ENCODE data around the gene HASPIN. TPM values are rescaled to one million over a fixed set of nuclear protein-coding genes. Genes with fewer than 3 reads are reported as not detected.
"Not testable (repeated sequence)": the region's sequence is repeated elsewhere in the genome, so short reads cannot be mapped to it uniquely, and the experiment has no call there.

Gene HASPIN
- polyA plus RNA-seq, 2 donors, result 0.41 to 1.3 TPM

GRCh38 chr17:3695129-3695722 lies 28.5 kb upstream of the HASPIN start:
- H3K27me3 ChIP-seq (ENCODE audit: control insufficient read depth in 1 of 2, insufficient read depth in 2 of 2, low read length in 2 of 2), result peaks cover 0 to 6% of the 10 kb centered on the region in 2 donors
- no peak overlapping the region for H3K27ac ChIP-seq (ENCODE audit: low read depth in 2 of 2, low read length in 1 of 2)
- 8 to 13% methylated on average over 16 to 17 of the region's 17 CpGs for WGBS, 2 donors
- no peaks in the 10 kb centered on the region for H3K36me3 ChIP-seq (ENCODE audit: control insufficient read depth in 2 of 2, insufficient read depth in 2 of 2, low read length in 1 of 2)
- peaks cover 13% of the 10 kb centered on the region in 2 donors for H3K4me1 ChIP-seq (ENCODE audit: control insufficient read depth in 2 of 2, insufficient read depth in 2 of 2, low read length in 1 of 2)
- peaks cover 0 to 8% of the 10 kb centered on the region in 2 donors for H3K9me3 ChIP-seq (ENCODE audit: control insufficient read depth in 2 of 2, insufficient read depth in 1 of 2, low read depth in 1 of 2, low read length in 1 of 2)
- peak overlapping the region; percentile 36 to 55 for H3K4me3 ChIP-seq (ENCODE audit: low read depth in 1 of 2, low read length in 2 of 2)

GRCh38 chr17:3695723-3696411 lies 27.8 kb upstream of the HASPIN start, which contains the start of gene P2RX5:
TSS of gene P2RX5 (minus strand) at chr17:3696155. CDS start at chr17:3696005, 150 bp downstream.
- Histone ChIP-seq H3K4me3 (ENCODE audit: low read depth in 1 of 2, low read length in 2 of 2) (peak within 1 kb of the TSS; percentile 36 to 55), H3K9me3 (ENCODE audit: control insufficient read depth in 2 of 2, insufficient read depth in 1 of 2, low read depth in 1 of 2, low read length in 1 of 2) (peaks cover 0 to 8% of the 10 kb centered on the region in 2 donors), H3K27me3 (ENCODE audit: control insufficient read depth in 1 of 2, insufficient read depth in 2 of 2, low read length in 2 of 2) (peaks cover 0 to 6% of the 10 kb centered on the region in 2 donors), H3K36me3 (ENCODE audit: control insufficient read depth in 2 of 2, insufficient read depth in 2 of 2, low read length in 1 of 2) (no peaks in the 10 kb centered on the region), H3K27ac (ENCODE audit: low read depth in 2 of 2, low read length in 1 of 2) (no peak within 1 kb of the TSS), H3K4me1 (ENCODE audit: control insufficient read depth in 2 of 2, insufficient read depth in 2 of 2, low read length in 1 of 2) (peaks cover 13 to 14% of the 10 kb centered on the region in 2 donors)
- 1% methylated on average over 48 to 65 of the region's 65 CpGs for WGBS, 2 donors

- 52 to 54% methylated on average over 12 of the region's 12 CpGs for WGBS, 2 donors
- H3K27me3 ChIP-seq (ENCODE audit: control insufficient read depth in 1 of 2, insufficient read depth in 2 of 2, low read length in 2 of 2), result peaks cover 0 to 6% of the 10 kb centered on the region in 2 donors
Observed at GRCh38 chr17:3697103-3697476, 26.6 kb upstream of the HASPIN start.

GRCh38 chr17:3698139-3698538 lies 25.6 kb upstream of the HASPIN start:
- H3K4me1 ChIP-seq (ENCODE audit: control insufficient read depth in 2 of 2, insufficient read depth in 2 of 2, low read length in 1 of 2), result peaks cover 13 to 14% of the 10 kb centered on the region in 2 donors
- H3K9me3 ChIP-seq (ENCODE audit: control insufficient read depth in 2 of 2, insufficient read depth in 1 of 2, low read depth in 1 of 2, low read length in 1 of 2), result peaks cover 0 to 8% of the 10 kb centered on the region in 2 donors
- WGBS, 2 donors, result 83 to 84% methylated on average over 4 of the region's 4 CpGs
- no peak overlapping the region for H3K4me3 ChIP-seq (ENCODE audit: low read depth in 1 of 2, low read length in 2 of 2)
- H3K27ac ChIP-seq (ENCODE audit: low read depth in 2 of 2, low read length in 1 of 2), result no peak overlapping the region
- no peaks in the 10 kb centered on the region for H3K36me3 ChIP-seq (ENCODE audit: control insufficient read depth in 2 of 2, insufficient read depth in 2 of 2, low read length in 1 of 2)
- peaks cover 0 to 6% of the 10 kb centered on the region in 2 donors for H3K27me3 ChIP-seq (ENCODE audit: control insufficient read depth in 1 of 2, insufficient read depth in 2 of 2, low read length in 2 of 2)

More at GRCh38 chr17:3697103-3697476, 26.6 kb upstream of the HASPIN start:
- no peak overlapping the region for H3K27ac ChIP-seq (ENCODE audit: low read depth in 2 of 2, low read length in 1 of 2)
- no peaks in the 10 kb centered on the region for H3K36me3 ChIP-seq (ENCODE audit: control insufficient read depth in 2 of 2, insufficient read depth in 2 of 2, low read length in 1 of 2)
- no peak overlapping the region for H3K4me3 ChIP-seq (ENCODE audit: low read depth in 1 of 2, low read length in 2 of 2)
- peaks cover 13 to 14% of the 10 kb centered on the region in 2 donors for H3K4me1 ChIP-seq (ENCODE audit: control insufficient read depth in 2 of 2, insufficient read depth in 2 of 2, low read length in 1 of 2)
- H3K9me3 ChIP-seq (ENCODE audit: control insufficient read depth in 2 of 2, insufficient read depth in 1 of 2, low read depth in 1 of 2, low read length in 1 of 2), result peaks cover 0 to 8% of the 10 kb centered on the region in 2 donors

- Histone ChIP-seq H3K27me3 (ENCODE audit: control insufficient read depth in 1 of 2, insufficient read depth in 2 of 2, low read length in 2 of 2) (peaks cover 0 to 3% of the 10 kb centered on the region in 2 donors), H3K36me3 (ENCODE audit: control insufficient read depth in 2 of 2, insufficient read depth in 2 of 2, low read length in 1 of 2) (no peaks in the 10 kb centered on the region)
- WGBS, 2 donors, result 79 to 92% methylated on average over 4 of the region's 4 CpGs
Observed at GRCh38 chr17:3699951-3700350, 23.8 kb upstream of the HASPIN start.

GRCh38 chr17:3702041-3702539 lies 21.6 kb upstream of the HASPIN start:
- 86 to 90% methylated on average over 7 of the region's 7 CpGs for WGBS, 2 donors
- not testable (repeated sequence) for H3K9me3 ChIP-seq (ENCODE audit: control insufficient read depth in 2 of 2, insufficient read depth in 1 of 2, low read depth in 1 of 2, low read length in 1 of 2); H3K4me1 ChIP-seq (ENCODE audit: control insufficient read depth in 2 of 2, insufficient read depth in 2 of 2, low read length in 1 of 2); H3K36me3 ChIP-seq (ENCODE audit: control insufficient read depth in 2 of 2, insufficient read depth in 2 of 2, low read length in 1 of 2); H3K27me3 ChIP-seq (ENCODE audit: control insufficient read depth in 1 of 2, insufficient read depth in 2 of 2, low read length in 2 of 2); H3K27ac ChIP-seq (ENCODE audit: low read depth in 2 of 2, low read length in 1 of 2); H3K4me3 ChIP-seq (ENCODE audit: low read depth in 1 of 2, low read length in 2 of 2)

More at GRCh38 chr17:3699951-3700350, 23.8 kb upstream of the HASPIN start:
- Histone ChIP-seq H3K4me3 (ENCODE audit: low read depth in 1 of 2, low read length in 2 of 2) (no peak overlapping the region), H3K27ac (ENCODE audit: low read depth in 2 of 2, low read length in 1 of 2) (no peak overlapping the region), H3K9me3 (ENCODE audit: control insufficient read depth in 2 of 2, insufficient read depth in 1 of 2, low read depth in 1 of 2, low read length in 1 of 2) (peaks cover 0 to 8% of the 10 kb centered on the region in 2 donors), H3K4me1 (ENCODE audit: control insufficient read depth in 2 of 2, insufficient read depth in 2 of 2, low read length in 1 of 2) (peaks cover 12 to 14% of the 10 kb centered on the region in 2 donors)

- Histone ChIP-seq H3K4me3 (ENCODE audit: low read depth in 1 of 2, low read length in 2 of 2) (no peak overlapping the region), H3K27me3 (ENCODE audit: control insufficient read depth in 1 of 2, insufficient read depth in 2 of 2, low read length in 2 of 2) (no peaks in the 10 kb centered on the region), H3K36me3 (ENCODE audit: control insufficient read depth in 2 of 2, insufficient read depth in 2 of 2, low read length in 1 of 2) (no peaks in the 10 kb centered on the region), H3K9me3 (ENCODE audit: control insufficient read depth in 2 of 2, insufficient read depth in 1 of 2, low read depth in 1 of 2, low read length in 1 of 2) (no peaks in the 10 kb centered on the region), H3K27ac (ENCODE audit: low read depth in 2 of 2, low read length in 1 of 2) (no peak overlapping the region), H3K4me1 (ENCODE audit: control insufficient read depth in 2 of 2, insufficient read depth in 2 of 2, low read length in 1 of 2) (peaks cover 0 to 2% of the 10 kb centered on the region in 2 donors)
- 84 to 86% methylated on average over 20 of the region's 20 CpGs for WGBS, 2 donors
Observed at GRCh38 chr17:3704931-3705717, 18.6 kb upstream of the HASPIN start.

GRCh38 chr17:3705718-3705984 lies 18.1 kb upstream of the HASPIN start:
- H3K36me3 ChIP-seq (ENCODE audit: control insufficient read depth in 2 of 2, insufficient read depth in 2 of 2, low read length in 1 of 2); H3K27me3 ChIP-seq (ENCODE audit: control insufficient read depth in 1 of 2, insufficient read depth in 2 of 2, low read length in 2 of 2); H3K4me3 ChIP-seq (ENCODE audit: low read depth in 1 of 2, low read length in 2 of 2); H3K27ac ChIP-seq (ENCODE audit: low read depth in 2 of 2, low read length in 1 of 2); H3K4me1 ChIP-seq (ENCODE audit: control insufficient read depth in 2 of 2, insufficient read depth in 2 of 2, low read length in 1 of 2); H3K9me3 ChIP-seq (ENCODE audit: control insufficient read depth in 2 of 2, insufficient read depth in 1 of 2, low read depth in 1 of 2, low read length in 1 of 2): not testable (repeated sequence)
- WGBS, 2 donors, result 100% methylated on average over 1 of the region's 1 CpG

GRCh38 chr17:3708366-3708765 lies 15.3 kb upstream of the HASPIN start:
- Histone ChIP-seq H3K4me3 (ENCODE audit: low read depth in 1 of 2, low read length in 2 of 2) (no peak overlapping the region), H3K27ac (ENCODE audit: low read depth in 2 of 2, low read length in 1 of 2) (no peak overlapping the region), H3K27me3 (ENCODE audit: control insufficient read depth in 1 of 2, insufficient read depth in 2 of 2, low read length in 2 of 2) (no peaks in the 10 kb centered on the region), H3K36me3 (ENCODE audit: control insufficient read depth in 2 of 2, insufficient read depth in 2 of 2, low read length in 1 of 2) (peaks cover 0 to 3% of the 10 kb centered on the region in 2 donors), H3K9me3 (ENCODE audit: control insufficient read depth in 2 of 2, insufficient read depth in 1 of 2, low read depth in 1 of 2, low read length in 1 of 2) (no peaks in the 10 kb centered on the region), H3K4me1 (ENCODE audit: control insufficient read depth in 2 of 2, insufficient read depth in 2 of 2, low read length in 1 of 2) (no peaks in the 10 kb centered on the region)
- 37 to 43% methylated on average over 3 of the region's 3 CpGs for WGBS, 2 donors

Data from esophagus (tissue), 2 donors.